ENCODE results near the gene TIMM44. TPM values are rescaled to one million over a fixed set of nuclear protein-coding genes. Genes with fewer than 3 reads are reported as not detected.

TIMM44 gene
- total RNA-seq, 1 donor: 34.2 TPM

DNA sequence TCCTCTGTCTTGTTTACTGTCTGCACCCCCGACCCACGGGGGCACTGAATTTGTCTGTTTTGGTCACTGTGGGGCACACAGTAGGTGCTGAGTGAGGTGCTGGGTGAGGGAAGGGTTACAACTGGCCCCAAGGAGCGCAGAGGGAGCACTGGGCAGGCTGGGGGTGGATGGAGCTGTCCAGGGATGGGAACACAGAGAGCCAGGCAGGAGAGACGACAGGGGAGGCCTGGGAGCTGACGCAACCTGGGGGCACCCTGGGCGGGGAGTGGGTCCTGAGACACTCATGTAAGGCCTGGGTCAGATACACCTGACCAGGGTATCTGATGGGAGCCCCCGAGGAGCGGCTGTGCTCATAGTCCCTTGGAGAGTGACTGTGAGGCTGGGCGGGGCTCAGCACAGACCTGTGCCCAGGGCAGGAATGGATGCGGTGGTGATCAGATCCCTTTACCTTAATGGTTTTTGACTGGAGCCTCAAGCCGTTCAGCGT is 37.2 kb upstream of the TIMM44 start:
- no peaks in the 10 kb centered on the region for H3K9me3 ChIP-seq (ENCODE audit: low read depth, low read length)
- no peak overlapping the region for H3K4me3 ChIP-seq (ENCODE audit: low read length)
- H3K4me1 ChIP-seq (ENCODE audit: insufficient read depth, low read length): no peaks in the 10 kb centered on the region
- no peaks in the 10 kb centered on the region for H3K27me3 ChIP-seq (ENCODE audit: insufficient read depth, low read length)

DNA sequence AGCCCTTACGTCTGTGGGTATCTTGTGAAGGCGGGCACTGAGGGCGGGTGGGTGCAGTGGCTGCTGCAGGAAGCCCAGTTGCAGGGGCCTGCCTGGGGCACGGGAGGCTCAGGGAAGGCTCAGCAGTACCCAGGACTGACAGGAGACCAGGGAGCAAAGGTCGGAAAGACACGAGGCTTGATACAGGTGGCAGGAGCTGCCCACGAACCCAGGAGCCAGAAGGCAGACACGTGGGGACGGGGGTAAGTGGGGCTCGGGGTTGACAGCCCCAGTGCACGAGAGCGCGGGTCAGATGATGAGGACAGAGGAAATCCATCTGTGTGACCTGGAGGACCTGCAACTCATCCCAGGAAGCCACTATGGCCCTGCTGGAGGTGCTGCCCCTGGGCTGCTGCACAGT is 36.7 kb upstream of the TIMM44 start:
- Histone ChIP-seq H3K27me3 (ENCODE audit: insufficient read depth, low read length) (no peaks in the 10 kb centered on the region), H3K9me3 (ENCODE audit: low read depth, low read length) (no peaks in the 10 kb centered on the region), H3K4me3 (ENCODE audit: low read length) (no peak overlapping the region), H3K4me1 (ENCODE audit: insufficient read depth, low read length) (no peaks in the 10 kb centered on the region)

DNA sequence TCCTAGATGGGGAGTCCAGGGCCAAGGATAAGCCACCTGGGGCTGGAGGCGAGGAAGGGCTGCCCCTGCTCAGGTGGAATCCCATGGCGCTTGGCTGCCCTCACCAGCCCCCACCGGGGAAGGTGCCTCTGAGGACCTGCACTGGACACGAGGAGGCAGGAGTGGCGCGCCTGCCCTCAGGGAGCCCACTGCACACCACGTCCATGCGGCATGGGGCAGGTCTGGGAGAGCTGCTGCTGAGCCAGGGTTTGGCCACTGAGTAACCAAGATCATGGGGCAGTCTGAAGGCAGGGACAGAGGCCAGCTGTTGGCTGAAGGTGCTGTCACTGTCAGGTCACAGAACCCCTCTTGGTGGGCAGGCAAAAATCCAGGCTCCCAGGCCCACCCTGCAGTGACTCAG is 36.1 kb upstream of the TIMM44 start:
- Histone ChIP-seq H3K9me3 (ENCODE audit: low read depth, low read length) (no peaks in the 10 kb centered on the region), H3K4me3 (ENCODE audit: low read length) (no peak overlapping the region), H3K4me1 (ENCODE audit: insufficient read depth, low read length) (no peaks in the 10 kb centered on the region), H3K27me3 (ENCODE audit: insufficient read depth, low read length) (no peaks in the 10 kb centered on the region)

DNA sequence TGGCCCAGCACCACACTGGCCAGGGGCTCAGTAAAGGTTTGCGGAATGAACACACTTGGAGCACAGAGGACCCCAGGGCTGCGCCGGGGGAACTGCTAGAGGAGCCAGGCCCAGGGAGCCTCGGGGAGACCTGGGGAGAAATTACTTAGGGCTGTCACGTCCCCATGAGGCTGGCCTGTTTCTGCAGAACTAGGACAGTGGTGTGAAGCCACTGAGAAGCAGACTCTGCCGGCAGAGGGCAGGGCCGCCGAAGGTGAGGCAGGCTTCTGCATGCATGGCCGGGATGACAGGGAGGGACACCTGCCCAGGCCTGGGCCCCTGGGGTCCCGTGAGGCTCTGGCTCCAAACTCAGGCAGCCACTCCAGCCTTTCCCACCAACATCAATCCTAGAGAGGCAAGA is 35.5 kb upstream of the TIMM44 start:
- no peak overlapping the region for H3K4me3 ChIP-seq (ENCODE audit: low read length)
- no peaks in the 10 kb centered on the region for H3K9me3 ChIP-seq (ENCODE audit: low read depth, low read length)
- no peaks in the 10 kb centered on the region for H3K27me3 ChIP-seq (ENCODE audit: insufficient read depth, low read length)

DNA sequence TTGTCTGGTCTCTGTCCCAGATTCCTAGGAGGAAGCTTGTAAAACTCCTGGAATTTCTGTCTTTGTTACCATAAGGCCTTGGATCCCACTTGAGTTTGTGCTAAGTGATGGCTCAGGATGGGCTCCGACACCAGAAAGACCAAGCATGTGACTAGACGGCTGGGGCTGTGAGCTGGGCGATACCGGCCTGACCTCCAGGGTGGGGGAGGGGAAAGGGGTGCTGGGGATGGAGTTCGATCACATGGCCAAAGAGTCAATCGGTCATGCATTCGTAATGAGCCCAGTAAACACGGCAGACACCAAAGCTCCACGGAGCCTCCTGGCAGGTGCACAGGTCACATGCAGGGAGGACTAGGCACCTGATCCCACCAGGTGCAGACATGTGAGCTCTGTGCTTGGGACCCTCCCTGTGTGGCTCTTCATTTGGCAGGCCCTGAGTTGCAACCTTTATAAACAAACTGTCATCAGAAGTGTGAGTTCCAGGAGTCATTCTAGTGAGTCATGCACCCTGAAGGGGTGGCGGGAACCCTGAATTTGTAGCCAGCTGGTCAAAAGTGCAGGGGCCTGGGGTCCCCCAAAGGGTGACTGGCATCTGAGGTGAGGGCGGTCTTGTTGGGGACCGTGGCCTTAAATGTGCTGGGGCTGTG is 34.8 kb upstream of the TIMM44 start:
- H3K9me3 ChIP-seq (ENCODE audit: low read depth, low read length): no peaks in the 10 kb centered on the region
- no peaks in the 10 kb centered on the region for H3K27me3 ChIP-seq (ENCODE audit: insufficient read depth, low read length)
- H3K4me1 ChIP-seq (ENCODE audit: insufficient read depth, low read length): no peaks in the 10 kb centered on the region
- H3K4me3 ChIP-seq (ENCODE audit: low read length): no peak overlapping the region

More for the DNA sequence above, 35.5 kb upstream of the TIMM44 start:
- H3K4me1 ChIP-seq (ENCODE audit: insufficient read depth, low read length): no peaks in the 10 kb centered on the region

DNA sequence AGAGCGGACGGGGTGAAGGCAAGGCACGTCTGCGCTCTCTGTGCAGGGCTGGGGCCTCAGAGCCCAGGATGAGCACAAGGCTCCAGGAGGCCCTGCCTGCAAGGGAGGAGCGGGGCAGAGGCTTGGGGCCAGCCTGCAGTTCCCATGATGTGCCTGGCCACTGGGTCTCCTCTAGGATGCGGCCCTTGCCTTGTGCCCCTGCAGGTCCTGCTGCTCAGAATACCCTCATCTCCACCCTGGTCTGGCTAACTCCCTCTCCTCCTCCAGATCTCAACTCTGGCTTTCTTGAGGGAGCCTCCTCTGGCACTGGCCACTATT is 34.2 kb upstream of the TIMM44 start:
- H3K9me3 ChIP-seq (ENCODE audit: low read depth, low read length): no peaks in the 10 kb centered on the region
- H3K27me3 ChIP-seq (ENCODE audit: insufficient read depth, low read length): no peaks in the 10 kb centered on the region
- no peaks in the 10 kb centered on the region for H3K4me1 ChIP-seq (ENCODE audit: insufficient read depth, low read length)
- H3K4me3 ChIP-seq (ENCODE audit: low read length): no peak overlapping the region

DNA sequence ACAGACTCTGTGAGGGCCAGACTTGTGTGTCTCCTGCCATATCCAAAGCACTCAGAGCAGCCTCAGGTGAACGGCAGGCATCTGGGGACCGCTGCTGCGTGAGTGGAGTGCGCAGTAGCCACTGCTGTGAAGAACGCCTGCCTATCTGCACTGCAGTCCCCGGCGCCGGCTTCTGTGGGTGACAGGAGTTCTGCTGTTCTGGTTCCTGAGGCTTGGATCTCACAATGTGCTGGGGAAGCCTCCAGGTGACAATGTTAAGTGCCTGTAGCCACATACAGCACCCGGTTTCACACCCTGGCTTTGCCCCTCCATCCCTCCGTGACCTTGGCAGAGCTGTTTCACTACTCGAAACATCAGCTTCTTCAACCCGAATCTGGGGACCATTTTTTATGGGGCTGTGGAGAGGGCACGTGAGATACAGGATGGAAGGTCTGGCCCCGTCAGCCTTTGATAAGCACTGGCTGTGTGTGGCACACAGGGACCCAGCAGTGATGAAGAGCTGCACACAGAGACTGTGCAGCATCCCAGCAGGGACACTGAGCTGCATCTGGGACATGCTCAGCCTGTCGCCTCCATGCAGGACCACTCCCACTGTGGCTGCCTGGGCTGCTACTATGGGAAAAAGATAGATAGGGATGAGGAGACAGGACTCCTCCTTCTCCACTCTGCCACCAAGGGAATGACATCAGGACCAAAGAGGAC is 33.7 kb upstream of the TIMM44 start:
- Histone ChIP-seq H3K27me3 (ENCODE audit: insufficient read depth, low read length) (no peaks in the 10 kb centered on the region), H3K4me1 (ENCODE audit: insufficient read depth, low read length) (no peaks in the 10 kb centered on the region), H3K4me3 (ENCODE audit: low read length) (no peak overlapping the region), H3K9me3 (ENCODE audit: low read depth, low read length) (no peaks in the 10 kb centered on the region)

DNA sequence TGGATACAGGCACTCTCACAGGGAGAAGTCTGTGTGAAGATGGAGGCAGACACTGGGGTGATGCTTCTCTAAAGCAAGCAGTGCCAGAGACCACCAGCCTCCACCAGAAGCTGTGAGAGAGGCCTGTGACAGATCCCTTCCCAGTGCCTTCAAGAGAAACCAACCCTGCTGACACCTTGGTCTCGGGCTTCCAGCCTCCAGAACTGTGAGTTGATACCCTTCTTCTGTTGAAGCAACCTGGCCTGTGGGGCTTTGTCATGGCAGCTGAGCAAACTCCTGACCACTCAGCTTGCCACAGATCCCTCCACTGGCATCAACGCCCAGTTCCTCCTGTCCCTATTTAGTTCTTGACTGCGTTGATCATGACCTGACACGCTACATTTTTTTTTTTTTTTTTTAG is 33.0 kb upstream of the TIMM44 start:
- Histone ChIP-seq H3K9me3 (ENCODE audit: low read depth, low read length) (no peaks in the 10 kb centered on the region), H3K4me1 (ENCODE audit: insufficient read depth, low read length) (no peaks in the 10 kb centered on the region), H3K27me3 (ENCODE audit: insufficient read depth, low read length) (no peaks in the 10 kb centered on the region), H3K4me3 (ENCODE audit: low read length) (no peak overlapping the region)

DNA sequence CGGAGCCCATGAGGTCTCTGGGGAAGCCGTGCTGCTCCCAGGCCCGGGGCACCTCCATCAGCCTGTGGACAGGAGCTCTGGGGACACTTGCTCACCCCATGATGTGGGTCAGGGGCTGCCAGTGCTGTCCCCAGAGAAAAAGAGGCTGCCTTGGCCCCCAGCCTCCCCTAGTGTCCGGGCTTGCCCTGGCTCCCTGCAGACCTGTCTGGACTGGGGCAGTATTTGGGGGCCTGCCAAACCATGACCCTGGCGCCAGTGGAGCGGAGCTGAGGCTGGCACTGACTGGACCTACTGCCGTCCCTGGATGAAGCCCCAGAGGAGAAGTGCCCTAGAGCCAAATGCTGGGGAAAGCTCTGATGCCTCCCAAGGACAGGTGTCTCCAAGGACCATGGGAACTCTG is 31.6 kb upstream of the TIMM44 start:
- H3K27me3 ChIP-seq (ENCODE audit: insufficient read depth, low read length): no peaks in the 10 kb centered on the region
- no peak overlapping the region for H3K4me3 ChIP-seq (ENCODE audit: low read length)
- H3K9me3 ChIP-seq (ENCODE audit: low read depth, low read length): no peaks in the 10 kb centered on the region
- H3K4me1 ChIP-seq (ENCODE audit: insufficient read depth, low read length): no peaks in the 10 kb centered on the region

DNA sequence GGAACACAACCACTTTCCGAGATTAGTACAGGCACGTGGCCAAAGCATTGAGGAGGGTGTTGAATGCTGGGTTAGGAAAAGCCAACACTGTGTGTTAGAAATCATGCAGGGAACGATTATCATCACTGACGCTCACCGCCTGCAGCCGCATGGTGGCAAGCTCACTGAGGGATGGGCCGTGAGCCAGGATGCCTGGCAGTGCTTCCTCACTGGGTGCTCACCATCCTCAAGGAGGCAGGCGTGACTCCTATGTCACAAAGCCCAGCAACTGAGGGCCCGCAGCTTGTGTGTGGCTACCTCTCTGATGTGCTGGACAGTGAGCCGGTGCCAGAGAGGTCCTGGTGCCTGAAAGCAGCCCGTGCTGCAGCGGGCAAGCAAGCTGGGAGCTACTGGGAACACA is 30.4 kb upstream of the TIMM44 start:
- no peaks in the 10 kb centered on the region for H3K9me3 ChIP-seq (ENCODE audit: low read depth, low read length)
- no peaks in the 10 kb centered on the region for H3K27me3 ChIP-seq (ENCODE audit: insufficient read depth, low read length)
- H3K4me3 ChIP-seq (ENCODE audit: low read length): no peak overlapping the region
- H3K4me1 ChIP-seq (ENCODE audit: insufficient read depth, low read length): no peaks in the 10 kb centered on the region

DNA sequence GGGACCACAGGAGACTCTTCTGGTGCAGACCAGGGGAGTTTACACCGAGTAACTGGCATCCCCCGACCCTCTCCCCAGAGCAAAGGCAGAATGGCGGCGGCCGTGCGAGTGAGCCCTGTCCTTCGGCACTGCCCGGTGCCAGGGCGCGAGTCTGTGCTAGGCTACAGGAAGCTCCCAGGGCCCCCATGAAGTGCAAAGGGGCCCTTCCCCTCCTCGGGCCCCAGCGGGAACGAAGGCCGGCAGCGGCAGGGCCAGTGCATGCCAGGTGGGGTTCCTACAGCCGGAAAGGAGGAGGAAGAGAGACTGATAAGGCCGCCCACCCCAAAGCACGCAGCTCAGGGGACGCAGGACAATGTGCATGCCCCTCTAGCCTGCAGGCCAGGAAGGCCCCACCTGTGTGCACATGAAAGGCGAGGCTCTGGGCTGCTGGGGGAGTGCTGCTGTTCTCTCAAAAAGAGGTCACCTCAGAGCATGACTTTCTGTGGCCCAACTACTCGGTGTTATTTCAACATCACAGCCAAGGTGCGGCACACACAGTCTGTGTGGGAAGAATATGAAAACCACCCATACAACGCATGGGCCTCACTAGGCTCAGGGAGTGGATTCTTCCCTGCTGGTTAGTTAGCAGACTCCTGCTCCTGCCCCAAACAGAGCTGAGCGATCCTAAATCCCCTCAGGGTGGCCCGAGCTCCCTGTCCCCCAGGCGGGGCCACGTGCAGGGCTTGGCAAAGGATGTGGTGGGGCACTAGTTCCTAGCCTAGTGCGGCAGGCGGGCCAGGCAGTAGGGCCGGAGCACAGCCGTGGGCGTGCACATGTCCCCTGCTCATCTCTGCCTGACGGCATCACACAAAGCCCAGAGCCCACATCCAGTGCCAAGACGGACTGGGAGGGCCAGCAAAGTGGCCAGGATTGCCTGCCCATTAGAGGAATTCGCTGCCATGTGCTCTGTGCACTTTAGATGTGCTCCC is 28.4 kb upstream of the TIMM44 start:
- H3K9me3 ChIP-seq (ENCODE audit: low read depth, low read length): no peaks in the 10 kb centered on the region
- H3K4me3 ChIP-seq (ENCODE audit: low read length): no peak overlapping the region
- H3K4me1 ChIP-seq (ENCODE audit: insufficient read depth, low read length): no peaks in the 10 kb centered on the region
- no peaks in the 10 kb centered on the region for H3K27me3 ChIP-seq (ENCODE audit: insufficient read depth, low read length)

DNA sequence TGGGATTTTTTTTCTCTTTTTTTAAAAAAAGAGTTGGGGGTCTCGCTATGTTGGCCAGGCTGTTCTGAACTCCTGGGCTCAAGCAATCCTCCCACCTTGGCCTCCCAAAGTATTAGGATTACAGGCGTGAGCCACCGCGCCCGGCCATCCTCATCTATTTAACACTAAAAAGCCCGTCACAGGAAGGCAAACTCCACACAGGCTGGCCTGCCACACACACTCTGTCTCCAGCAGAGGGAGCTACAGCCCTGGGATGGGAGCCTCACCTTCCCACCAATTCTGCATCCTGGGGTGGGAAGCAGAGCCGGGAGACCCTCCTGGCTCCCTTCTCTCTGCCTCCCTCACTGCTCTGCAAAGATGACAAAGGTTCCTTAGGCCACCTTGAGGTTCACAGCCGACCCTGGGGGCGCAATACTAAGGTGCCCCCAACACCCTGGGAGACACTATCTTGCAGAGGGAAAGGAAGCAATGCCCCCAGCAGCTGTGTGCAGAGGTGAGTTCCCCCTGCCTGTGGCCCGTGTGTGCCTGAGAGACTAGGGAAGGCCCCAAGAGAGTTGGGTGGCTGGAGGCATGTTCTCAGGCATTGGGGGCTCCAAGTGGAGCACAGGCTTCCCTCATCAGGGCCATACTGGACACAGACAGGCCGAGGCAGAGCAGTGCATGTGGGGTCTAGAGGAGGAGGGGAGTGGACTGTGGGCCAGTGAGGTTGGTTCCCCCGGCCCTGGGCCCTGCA is 27.4 kb upstream of the TIMM44 start:
- Histone ChIP-seq H3K9me3 (ENCODE audit: low read depth, low read length) (no peaks in the 10 kb centered on the region), H3K4me1 (ENCODE audit: insufficient read depth, low read length) (no peaks in the 10 kb centered on the region), H3K4me3 (ENCODE audit: low read length) (no peak overlapping the region), H3K27me3 (ENCODE audit: insufficient read depth, low read length) (no peaks in the 10 kb centered on the region)

DNA sequence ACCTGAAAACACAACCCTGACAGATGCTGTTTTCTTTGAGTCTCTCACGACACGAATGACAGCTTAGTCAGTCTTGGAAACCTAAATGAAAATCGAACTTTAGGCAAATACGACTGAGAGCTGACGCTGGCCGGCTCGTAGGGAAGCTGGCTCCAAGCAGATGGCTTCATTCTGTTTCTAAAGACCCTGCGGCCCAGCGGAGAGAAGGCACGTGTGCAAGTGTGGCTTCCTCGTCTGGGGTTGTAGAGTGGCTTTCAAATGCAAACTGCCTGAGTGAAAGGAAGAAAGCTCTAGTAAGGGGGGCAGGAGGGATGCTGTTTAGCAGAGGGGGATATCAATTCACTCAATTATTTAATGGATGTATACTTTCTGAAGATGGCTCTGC is 26.1 kb upstream of the TIMM44 start:
- no peak overlapping the region for H3K4me3 ChIP-seq (ENCODE audit: low read length)
- no peaks in the 10 kb centered on the region for H3K4me1 ChIP-seq (ENCODE audit: insufficient read depth, low read length)
- no peaks in the 10 kb centered on the region for H3K9me3 ChIP-seq (ENCODE audit: low read depth, low read length)
- no peaks in the 10 kb centered on the region for H3K27me3 ChIP-seq (ENCODE audit: insufficient read depth, low read length)

DNA sequence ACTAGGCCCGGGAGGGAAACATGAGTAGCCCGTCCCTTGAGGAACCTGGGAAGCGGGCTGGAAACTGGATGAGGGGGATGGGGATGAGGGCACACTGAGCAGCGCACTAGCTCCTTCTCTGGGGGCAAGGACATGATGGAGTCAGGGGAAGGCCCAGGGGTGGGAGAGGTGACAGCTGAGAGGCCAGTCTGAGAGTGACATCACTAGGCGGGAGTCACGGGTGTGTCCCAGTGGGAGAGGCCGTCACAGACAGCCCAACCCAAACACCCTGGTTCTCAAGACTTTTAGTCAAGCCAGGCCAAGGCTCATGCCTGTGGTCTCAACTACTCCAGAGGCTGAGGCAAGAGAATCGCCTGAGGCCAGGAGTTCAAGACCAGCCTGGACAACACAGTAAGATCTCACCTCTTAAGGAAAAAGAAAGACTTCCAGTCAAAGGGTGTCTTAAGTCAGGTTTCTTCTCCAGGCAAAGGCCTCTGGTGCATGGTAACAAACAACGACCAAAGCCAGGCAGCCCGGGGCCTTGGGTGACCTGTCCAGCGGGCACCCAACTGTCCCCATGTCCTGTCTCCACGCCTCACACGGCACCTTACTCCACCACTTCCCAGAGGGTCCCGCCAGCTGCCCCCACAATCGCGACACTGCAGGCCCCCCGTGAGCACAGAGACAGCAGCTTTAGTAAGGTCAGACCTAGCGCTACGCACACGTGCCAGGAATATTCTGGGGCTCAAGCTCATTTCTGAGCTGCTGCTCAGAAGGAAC is 25.5 kb upstream of the TIMM44 start:
- H3K27me3 ChIP-seq (ENCODE audit: insufficient read depth, low read length): no peaks in the 10 kb centered on the region
- no peaks in the 10 kb centered on the region for H3K4me1 ChIP-seq (ENCODE audit: insufficient read depth, low read length)
- no peak overlapping the region for H3K4me3 ChIP-seq (ENCODE audit: low read length)
- no peaks in the 10 kb centered on the region for H3K9me3 ChIP-seq (ENCODE audit: low read depth, low read length)

Data from mononuclear cell (primary cell).